Measurements from ENCODE around the gene KCNA2. TPM values are rescaled to one million over a fixed set of nuclear protein-coding genes. Genes with fewer than 3 reads are reported as not detected.

KCNA2 gene
- total RNA-seq, 4 donors from 2014 or later, result 2.9 to 6.8 (median 3.5) TPM

- H3K4me3 ChIP-seq (replicated peaks in 1 of 3), result no peak overlapping the region
- no peak overlapping the region for H3K27ac ChIP-seq
- intact Hi-C loops (cut with DNase I), result no loop called here
- H3K4me1 ChIP-seq, result peaks cover 0 to 2% of the 10 kb centered on the region in 2 donors
- 93 to 94% methylated on average over 3 of the region's 3 CpGs for WGBS, 2 donors
- TF ChIP-seq CTCF (IDR thresholded peaks at IDR 0.05) (no peak), POLR2A (IDR thresholded peaks at IDR 0.05) (no peak)
- no peaks in the 10 kb centered on the region for H3K9me3 ChIP-seq
- DNase-seq, result no peak
- H3K27me3 ChIP-seq, result no peaks in the 10 kb centered on the region
- H3K36me3 ChIP-seq, result no peaks in the 10 kb centered on the region
These were observed 5.4 kb downstream of the KCNA2 start for GRCh38 chr1:110600716-110601115.

- peaks cover 9 to 18% of the 10 kb centered on the region in 2 donors for H3K4me1 ChIP-seq
- DNase-seq, result no peak
- H3K9me3 ChIP-seq, result no peaks in the 10 kb centered on the region
- intact Hi-C loops (cut with DNase I), result no loop called here
- H3K27me3 ChIP-seq, result no peaks in the 10 kb centered on the region
- TF ChIP-seq POLR2A (IDR thresholded peaks at IDR 0.05) (no peak), CTCF (IDR thresholded peaks at IDR 0.05) (no peak)
- WGBS, 2 donors, result 90 to 91% methylated on average over 3 to 5 of the region's 5 CpGs
- H3K36me3 ChIP-seq, result no peaks in the 10 kb centered on the region
- H3K4me3 ChIP-seq (replicated peaks in 1 of 3), result no peak overlapping the region
- H3K27ac ChIP-seq, result no peak overlapping the region
These were observed 8.2 kb downstream of the KCNA2 start for GRCh38 chr1:110597966-110598365.

GRCh38 chr1:110596312-110596711 lies 9.8 kb downstream of the KCNA2 start:
- 84 to 89% methylated on average over 2 of the region's 2 CpGs for WGBS, 2 donors
- H3K9me3 ChIP-seq, result no peaks in the 10 kb centered on the region
- intact Hi-C loops (cut with DNase I), result no loop called here
- no peak overlapping the region for H3K27ac ChIP-seq
- TF ChIP-seq POLR2A (IDR thresholded peaks at IDR 0.05) (no peak), CTCF (IDR thresholded peaks at IDR 0.05) (no peak)
- H3K4me3 ChIP-seq (replicated peaks in 1 of 3), result no peak overlapping the region
- peaks cover 9 to 18% of the 10 kb centered on the region in 2 donors for H3K4me1 ChIP-seq
- DNase-seq, result no peak
- no peaks in the 10 kb centered on the region for H3K36me3 ChIP-seq
- no peaks in the 10 kb centered on the region for H3K27me3 ChIP-seq

- intact Hi-C loops (cut with DNase I), result no loop called here
- Histone ChIP-seq H3K27ac (peak overlapping the region; percentile 5 to 56 (median 6)), H3K27me3 (no peaks in the 10 kb centered on the region), H3K4me3 (replicated peaks in 1 of 3) (no peak overlapping the region), H3K36me3 (no peaks in the 10 kb centered on the region), H3K9me3 (no peaks in the 10 kb centered on the region), H3K4me1 (peaks cover 9 to 18% of the 10 kb centered on the region in 2 donors)
- no peak for TF ChIP-seq CTCF (IDR thresholded peaks at IDR 0.05)
- TF ChIP-seq POLR2A (IDR thresholded peaks at IDR 0.05), result no peak
- DNase-seq, result no peak
These were observed 10.8 kb downstream of the KCNA2 start for GRCh38 chr1:110595353-110595710.

- H3K36me3 ChIP-seq, result no peaks in the 10 kb centered on the region
- no peaks in the 10 kb centered on the region for H3K27me3 ChIP-seq
- no peaks in the 10 kb centered on the region for H3K9me3 ChIP-seq
- peaks cover 9 to 18% of the 10 kb centered on the region in 2 donors for H3K4me1 ChIP-seq
- H3K4me3 ChIP-seq (replicated peaks in 1 of 3), result no peak overlapping the region
- H3K27ac ChIP-seq, result peak overlapping the region; percentile 29 to 56 (median 52)
- TF ChIP-seq POLR2A (IDR thresholded peaks at IDR 0.05) (no peak), CTCF (IDR thresholded peaks at IDR 0.05) (no peak)
- intact Hi-C loops (cut with DNase I), result no loop called here
- peak; percentile 72 to 76 for DNase-seq
- 35 to 44% methylated on average over 7 of the region's 7 CpGs for WGBS, 2 donors
These were observed 11.5 kb downstream of the KCNA2 start for GRCh38 chr1:110594456-110595352.
